CD1c-positive myeloid dendritic cell (primary cell): ENCODE results near the gene OR2V2.
"Not testable (repeated sequence)": the region's sequence is repeated elsewhere in the genome, so short reads cannot be mapped to it uniquely, and the experiment has no call there.

Source experiments
- DNase-seq: peaks from one replicate; pipeline ENCODE4 v3.0.0-alpha.2; 2016; ENCODE audit errors: extremely low spot score

Gene OR2V2

DNA sequence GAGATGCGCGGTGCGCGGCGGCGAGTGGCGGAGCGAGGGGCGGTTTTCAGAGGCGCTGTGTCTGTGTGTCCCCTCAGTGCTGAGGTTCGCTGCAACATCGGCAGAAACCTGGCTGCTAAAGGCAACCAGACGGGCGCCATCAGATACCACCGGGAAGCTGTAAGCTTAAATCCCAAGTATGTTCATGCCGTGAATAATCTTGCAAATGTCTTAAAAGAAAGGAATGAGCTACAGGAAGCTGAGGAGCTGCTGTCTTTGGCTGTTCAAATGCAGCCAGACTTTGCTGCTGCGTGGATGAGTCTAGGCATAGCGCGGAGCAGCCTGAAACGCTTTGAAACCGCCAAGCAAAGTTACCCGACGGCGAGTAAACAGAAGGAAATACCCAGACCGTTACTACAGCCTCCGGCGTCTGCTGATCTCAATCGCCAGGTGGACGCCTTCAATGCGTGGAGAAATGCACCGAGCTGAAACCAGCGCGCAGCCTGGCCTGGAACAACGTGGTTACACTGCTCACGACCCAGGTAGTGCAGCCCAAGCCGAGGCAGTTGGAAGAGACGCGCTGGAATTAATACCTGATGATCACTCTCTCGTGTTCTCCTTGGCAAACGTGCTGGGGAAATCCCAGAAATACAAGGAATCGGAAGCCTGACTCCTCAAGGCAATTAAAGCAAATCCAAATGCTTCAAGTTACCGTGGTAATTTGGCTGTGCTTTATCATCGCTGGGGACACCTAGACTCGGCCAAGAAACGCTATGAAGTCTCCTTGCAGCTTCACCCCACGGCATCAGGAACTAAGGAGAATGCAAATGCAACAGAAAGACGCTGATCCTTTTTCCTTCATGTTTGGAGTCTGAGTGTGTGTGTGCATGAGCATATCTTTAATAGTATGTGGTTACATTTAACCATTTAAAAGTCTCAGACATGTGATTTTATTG, 32.3 kb upstream of the OR2V2 start:
- no peak for DNase-seq

DNA sequence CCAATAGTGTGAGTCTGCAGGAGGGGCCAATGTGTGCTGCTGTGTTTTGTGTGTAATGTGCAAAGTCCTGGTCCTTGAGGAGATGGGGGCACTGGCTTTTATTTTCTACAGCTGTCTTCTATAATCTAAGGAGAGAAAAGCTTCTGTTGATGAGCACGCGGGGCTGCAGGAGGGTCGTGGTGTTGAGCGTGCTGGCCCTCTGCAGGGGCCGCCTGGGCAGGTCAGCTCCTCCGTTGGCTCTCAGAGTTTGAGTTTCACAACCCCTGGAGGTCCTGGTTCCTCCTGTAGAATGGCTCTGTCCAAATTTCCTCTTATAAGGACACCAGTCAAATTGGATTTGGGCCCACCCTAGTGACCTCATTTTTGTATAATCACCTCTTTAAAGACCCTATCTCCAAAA, 29.0 kb upstream of the OR2V2 start:
- DNase-seq, result no peak

DNA sequence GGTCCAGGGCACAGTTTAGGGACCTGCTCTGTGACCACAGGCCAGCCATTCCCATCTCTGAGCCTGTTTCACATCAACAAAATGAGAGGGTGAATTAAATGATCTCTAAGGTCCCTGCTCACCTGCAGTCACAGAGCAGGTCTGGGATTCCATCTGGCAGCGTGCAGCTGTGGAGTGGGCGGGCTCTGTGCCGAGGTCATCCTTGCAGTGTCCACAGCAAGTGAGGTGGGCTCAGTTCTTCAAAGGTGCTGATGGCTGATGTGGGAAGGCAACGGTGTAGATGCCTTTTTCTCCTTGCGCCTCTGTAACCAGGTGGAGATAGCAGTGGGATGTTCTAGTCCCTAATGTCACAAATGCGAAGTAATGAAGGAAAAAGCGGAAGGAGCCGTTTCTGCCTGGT, 28.3 kb upstream of the OR2V2 start:
- no peak for DNase-seq

DNA sequence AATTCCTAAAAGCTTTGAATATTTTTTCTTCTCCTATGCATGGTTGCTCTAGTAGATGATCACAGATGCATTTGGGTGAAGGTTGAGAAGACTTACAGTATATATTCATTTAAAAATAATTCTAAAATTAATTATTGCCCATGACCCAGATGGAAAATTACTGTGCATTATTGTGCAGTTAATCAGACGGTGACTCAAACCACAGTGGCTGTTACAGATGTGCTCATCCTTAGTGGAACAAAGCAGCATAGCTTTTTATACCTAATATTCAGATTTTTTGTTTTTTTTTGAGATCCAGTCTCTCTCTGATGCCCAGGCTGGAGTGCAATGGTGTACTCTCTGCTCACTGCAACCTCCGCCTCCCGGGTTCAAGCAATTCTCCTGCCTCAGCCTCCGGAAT, 27.1 kb upstream of the OR2V2 start:
- DNase-seq, result no peak

DNA sequence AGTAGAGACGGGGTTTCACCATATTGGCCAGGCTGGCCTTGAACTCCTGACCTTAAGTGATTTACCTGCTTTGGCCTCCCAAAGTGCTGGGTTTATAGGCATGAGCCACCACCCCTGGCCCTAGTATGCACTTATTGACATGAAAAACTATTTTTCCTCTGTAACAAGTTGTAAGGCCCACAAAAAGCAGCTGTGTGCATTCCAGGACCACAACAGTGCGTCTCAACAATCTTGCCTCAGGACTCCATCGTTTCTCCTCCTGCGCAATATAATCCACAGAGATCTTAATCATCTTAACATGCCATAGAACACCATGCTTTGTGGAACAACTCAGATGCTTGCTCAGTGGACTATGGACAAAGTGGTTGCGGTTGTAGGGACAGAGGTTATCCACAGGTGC, 26.6 kb upstream of the OR2V2 start:
- no peak for DNase-seq

DNA sequence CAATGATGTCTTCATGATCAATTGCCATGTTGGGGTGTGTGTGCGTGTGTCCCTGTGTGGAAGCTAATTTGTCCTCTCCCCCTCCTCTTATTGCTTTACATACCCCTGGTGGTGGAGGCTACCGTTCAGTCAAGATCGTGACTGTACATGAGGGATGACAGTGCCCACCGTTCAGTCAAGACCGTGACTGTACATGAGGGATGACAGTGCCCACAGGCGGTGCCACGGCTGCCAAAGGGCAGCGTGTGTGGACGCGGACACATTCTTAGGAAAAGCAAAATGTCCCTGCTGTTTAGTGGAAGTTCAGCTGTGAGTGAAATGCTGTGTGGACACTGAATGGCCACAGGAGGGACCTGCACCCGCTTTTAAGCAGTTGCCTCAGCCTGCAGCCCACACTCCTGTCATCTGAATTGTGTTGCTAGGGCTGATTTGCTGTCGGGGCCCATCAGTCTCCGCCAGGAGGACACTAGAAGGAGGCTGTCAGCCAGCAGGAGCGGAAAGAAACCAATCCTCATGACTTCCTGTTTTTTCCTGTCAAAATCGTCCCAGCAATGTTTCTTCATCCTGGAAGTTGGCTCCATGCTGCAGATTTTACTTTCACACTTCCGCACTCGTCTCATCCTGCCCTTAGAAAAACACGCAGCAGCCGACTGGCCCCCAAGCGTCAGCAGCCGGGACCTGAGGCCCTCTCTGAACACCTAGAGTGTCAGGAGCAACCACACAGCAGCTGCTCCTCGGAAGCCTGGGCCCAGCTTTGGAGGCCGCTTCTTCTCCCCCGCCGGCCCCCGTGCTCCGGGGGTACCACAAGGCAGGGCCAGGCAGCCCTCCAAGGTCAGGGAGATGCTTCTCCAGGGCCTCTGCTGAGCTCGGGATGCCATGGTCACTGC, 25.5 kb upstream of the OR2V2 start:
- peak; percentile 63 for DNase-seq

DNA sequence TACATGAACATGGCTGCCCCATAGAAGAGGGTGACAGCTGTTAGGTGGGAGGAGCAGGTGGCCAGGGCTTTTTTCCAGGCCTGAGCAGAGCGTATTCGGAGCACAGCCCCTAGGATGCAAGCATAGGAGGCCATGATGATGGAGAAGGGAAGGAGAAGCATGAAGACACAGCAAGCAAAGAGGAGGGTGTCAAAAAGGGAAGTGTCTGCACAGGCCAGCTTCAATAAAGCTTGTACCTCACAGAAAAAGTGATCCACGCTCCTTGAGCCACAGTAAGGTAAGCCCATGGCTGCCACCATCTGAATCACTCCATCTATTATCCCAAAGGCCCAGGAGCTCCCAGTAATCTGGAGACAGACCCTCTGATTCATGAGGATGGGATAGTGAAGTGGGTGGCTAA, 22.9 kb upstream of the OR2V2 start:
- no peak for DNase-seq

DNA sequence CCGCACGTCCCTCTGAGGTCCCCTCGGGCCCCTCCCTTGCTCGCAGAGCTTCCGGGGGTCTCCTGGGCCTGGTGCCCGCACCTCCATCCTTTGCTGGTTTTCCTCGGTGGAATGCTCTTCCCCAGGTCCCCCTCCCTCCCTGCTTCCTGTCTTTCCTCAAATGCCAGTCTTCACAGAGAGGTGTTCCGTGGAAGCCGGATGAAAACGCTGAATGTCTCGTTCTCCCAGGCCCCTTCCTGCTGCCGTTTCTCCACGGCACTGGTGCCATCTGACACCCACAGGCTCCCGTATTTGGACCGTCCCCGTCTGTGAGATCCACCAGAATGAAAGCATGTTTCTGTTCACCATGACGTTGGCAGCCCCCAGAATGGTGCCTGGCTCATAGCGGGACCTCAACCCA, 20.5 kb upstream of the OR2V2 start:
- DNase-seq, result no peak

DNA sequence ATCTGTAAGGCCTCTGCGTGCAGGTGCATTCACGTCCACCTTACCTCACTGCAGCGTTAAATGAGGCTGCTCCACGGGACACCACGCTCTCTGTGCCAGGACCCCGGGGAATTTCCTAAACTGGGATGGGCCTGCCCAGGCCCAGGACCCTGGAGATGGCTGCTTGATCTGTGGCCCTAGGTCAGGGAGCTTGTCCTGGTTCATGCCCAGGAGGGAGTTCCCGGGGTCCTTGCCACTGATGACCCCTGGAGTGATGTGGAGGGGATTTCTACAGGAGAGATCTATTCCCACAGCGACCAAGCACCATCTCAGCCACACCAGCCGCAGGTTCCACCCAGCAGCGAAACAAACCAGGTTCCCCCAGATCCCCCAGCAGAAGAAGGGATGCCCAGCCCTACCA, 19.9 kb upstream of the OR2V2 start:
- DNase-seq, result no peak

DNA sequence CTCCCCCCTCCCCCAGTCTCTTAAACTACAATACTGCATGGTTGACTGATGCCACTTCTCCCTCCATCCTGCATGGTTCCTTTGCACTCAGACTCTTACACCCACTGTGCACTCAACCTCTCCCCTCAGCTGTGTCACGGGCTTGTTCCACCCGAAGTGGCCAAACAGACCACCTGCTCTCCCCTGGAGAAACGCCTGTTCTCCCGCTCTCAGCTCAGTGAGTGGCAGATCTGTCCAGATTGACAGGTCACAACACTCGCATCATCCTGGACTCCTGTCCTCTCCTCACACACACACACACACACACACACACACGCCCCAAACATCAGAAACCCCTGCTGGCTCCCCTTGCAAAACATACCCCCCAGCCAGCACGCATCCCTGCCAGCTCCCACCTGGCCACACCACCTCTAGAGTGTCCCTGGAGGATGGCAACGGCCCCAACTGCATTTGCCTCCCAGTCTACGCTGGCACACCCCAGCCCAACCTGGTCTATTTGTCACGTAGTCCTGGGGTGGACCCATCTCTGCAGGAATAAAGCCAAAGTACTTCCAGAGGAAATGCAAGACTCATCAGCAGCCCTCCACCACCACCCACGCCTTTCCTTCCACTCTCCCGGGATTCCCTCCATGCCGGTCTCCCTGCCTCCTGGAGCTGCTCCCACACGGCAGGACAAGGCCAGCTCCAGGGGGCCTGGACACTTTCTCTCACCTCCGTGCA, 19.3 kb upstream of the OR2V2 start:
- DNase-seq, result no peak

DNA sequence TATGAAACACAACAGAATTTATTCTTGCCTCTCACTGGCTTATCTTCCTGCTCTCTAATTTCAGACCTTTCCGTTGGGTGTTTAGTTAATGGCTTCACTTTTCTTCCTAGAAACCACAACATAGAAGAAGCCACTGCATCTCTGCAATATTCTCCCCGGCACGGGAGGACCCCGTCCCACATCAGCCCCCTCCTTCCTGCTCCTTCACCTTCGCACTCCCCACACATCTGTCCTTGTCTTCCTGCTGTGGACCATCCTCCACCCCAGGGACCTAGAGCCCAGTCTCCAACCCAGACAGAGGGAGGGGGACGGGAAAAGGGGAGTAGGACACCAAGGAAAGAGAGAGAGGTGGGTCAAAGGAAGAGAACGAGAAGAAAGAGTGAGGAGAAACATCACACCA, 17.8 kb upstream of the OR2V2 start:
- no peak for DNase-seq

DNA sequence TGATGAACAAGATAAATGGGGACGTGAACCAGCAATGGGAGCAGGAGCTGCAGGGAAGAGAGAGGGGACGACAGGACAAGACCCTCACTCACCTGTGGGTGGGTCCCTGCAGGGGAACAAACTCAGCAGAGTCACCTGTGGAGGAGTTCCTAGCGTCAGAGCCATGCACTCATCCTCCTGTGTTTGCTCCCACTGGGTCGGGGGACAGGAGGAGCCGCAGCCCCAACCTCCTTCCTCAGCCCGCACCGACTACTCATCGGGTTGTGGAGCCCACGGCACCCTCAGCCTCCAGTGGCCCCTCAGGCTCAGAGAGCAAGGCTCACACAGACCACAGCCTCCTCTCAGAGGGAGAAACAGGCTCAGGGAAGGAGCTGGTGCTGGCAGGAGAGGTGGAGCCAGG, 17.3 kb upstream of the OR2V2 start:
- DNase-seq, result not testable (repeated sequence)

DNA sequence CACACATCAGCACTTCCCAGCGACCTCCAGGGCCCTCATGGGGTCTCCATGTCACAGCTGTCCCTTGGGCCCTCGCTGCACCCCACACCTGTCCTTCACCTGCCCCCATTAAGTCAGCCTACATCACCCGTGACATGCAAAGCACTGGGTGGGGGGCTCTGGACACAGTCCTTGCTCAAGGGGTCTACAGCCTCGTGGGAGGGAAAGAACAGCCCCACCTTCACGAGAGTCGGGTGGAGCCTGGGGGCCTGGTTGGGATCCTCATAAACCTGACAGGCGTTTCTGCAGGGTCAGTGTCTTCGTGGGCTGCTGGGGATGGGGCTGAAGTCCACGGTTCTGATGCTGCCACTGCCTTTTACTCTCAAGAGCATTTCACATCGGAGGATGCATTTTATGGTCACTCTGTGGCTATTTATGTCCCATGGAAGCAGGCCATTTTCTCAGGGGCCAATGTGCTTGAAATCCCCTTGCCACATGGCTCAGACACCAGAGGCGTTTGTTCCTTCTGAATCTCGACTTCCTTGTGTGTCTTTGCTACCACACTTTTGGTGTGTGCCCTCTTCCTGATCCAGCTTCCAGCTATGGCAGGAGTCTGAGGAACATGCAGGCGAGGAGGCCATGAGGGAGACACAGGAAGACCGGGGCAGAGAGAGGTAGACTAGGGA, 16.4 kb upstream of the OR2V2 start, which contains the start of gene OR2V1:
Gene OR2V1 (minus strand): TSS at position 338 of the 665 bp plus-strand sequence. CDS start 5,865 bp downstream, outside the sequence.
- no peak for DNase-seq

DNA sequence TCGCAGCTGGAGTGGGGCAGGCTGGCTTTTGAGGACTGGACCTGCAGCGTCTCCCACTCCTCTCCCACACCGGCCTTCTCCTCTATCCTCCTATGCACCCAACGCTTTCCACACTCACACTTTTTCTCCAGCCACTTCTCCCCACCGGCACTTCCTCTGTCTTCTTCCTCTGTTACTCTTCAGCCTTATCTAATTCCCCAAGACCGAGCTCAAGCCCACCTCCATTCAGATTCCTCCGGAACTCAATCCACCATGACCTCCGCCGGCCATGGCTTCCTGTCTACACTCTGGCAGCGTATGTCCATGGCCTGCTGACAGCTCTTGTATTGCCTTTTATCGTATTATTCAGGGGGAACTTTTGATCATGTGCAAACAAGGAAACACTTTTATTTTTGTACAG, 15.9 kb upstream of the OR2V2 start:
- no peak for DNase-seq

DNA sequence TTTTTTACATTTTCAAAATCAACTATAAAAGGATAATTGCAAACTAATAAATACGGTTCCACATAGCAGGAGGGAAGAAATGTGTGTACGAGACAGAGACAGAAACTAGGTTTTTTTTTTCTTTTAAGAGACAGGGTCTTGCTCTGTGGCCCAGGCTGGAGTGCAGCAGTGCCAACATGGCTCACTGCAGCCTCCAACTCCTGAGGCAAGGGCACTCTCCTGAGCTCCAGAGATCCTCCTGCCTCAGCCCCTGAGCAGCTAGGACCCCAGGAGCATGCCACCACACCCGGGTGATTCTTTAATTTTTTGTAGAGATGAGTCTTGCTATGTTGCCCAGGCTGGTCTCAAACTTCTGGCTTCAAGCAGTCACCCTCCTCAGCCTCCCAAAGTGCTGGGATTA, 14.3 kb upstream of the OR2V2 start:
- no peak for DNase-seq

DNA sequence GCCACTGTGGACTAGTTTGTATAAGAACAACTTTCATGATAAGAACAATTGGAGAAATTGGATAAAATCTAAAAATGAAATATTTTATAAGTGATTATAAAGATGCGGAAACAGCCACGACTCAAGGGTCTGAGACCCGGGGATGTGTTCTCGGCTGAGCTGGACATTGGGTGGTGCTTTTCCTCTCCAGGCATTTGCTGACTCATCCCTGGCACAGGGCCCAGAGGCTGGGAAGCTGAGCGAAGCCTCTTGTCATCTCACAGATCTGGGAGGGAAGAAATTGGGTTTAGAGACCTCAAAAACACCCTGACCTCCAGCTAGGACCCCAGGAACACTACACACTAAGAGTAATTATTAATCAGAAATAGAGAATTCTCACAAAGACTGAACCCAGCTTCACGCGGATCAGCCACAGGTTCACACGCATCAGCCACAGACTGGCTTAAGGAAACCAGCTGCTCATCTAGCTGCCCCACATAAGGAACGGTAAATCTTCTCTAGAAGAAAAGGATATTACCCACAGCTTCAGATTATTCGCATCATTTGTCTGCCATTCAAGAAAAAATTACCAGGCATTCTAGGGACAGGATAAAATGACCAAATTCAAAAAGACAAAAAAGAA, 13.7 kb upstream of the OR2V2 start:
- DNase-seq, result peak; percentile 10

DNA sequence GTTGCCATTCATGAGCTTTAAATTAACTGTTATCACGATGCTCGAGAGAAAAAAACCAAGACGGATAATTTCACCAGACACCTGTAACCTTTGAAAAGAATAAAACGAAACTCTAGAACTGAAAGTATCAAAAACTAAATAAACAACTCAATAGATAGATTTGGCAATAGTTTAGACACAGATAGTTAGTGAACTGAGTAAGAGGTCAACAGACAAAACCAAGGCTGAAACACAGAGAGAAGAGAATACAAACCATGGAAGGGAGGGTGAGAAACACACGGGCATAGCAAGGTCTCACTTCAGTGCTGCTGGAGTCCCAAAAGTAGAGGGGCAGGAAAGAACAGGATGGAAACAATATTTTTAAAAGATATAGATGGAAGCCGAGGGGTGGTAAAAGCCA, 13.1 kb upstream of the OR2V2 start:
- DNase-seq, result no peak

DNA sequence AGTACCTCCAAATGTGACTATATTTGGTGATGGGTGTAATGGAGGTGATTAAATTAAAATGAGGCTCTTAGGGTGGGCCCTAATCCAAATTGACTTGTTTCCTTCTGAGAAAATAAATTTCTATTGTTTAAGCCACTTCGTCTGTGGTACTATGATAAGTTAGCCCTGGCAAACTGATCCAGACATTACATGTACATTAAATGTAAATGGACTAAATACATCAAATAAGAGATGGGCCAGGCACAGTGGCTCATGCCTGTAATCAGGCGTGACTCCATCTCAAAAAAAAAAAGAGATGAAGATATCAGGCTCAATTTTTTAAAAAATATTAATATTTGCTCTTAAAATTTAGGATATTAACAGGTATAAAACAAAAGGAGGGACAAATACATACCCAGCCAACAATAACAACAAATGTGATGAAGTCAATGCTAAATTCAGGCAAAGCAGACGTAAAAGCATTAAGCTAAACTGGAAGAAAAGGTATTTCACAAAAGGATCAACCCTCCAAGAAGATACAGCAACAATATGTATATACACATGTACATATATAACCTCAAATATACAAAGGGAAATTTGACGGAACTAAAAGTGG, 10.9 kb upstream of the OR2V2 start:
- DNase-seq, result no peak

DNA sequence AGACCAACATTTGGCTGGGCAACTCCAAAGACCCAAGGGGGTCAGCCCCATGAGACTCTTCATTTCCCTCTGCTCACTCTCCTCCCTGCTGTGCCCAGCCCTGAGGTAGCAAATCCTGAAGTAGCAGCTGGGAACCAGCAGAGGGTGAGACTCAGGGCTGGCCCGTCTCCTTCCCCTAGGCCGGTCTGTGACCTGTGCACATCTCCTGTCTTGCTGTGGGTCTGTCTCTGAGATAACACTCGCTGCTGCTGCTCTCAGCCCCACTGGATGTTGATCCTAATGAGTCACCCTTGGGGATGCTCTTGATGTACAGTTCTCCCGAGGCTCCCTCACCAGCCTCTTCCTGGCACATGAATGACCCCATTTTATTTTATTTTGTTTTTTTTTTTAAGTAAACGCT, 9.1 kb upstream of the OR2V2 start:
- DNase-seq, result no peak

DNA sequence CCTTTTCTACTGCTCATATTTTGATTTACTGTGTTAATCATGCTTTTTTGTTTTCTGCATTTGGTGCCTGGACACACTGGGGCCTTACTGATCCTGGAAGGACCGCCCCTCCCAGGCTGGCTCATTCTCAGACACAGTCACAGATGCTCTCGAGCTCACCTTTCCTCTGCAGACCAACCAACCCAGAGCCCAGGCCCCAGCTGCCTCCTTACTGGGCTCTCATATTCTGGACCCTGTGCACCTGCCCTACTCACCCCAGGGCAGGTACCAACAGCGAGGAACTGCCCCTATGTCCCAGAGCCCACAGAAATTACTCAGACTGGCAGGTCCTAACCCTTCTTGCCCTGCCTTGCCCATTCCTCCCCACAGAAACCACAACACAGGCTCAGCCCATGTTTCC, 6.6 kb upstream of the OR2V2 start:
- no peak for DNase-seq

DNA sequence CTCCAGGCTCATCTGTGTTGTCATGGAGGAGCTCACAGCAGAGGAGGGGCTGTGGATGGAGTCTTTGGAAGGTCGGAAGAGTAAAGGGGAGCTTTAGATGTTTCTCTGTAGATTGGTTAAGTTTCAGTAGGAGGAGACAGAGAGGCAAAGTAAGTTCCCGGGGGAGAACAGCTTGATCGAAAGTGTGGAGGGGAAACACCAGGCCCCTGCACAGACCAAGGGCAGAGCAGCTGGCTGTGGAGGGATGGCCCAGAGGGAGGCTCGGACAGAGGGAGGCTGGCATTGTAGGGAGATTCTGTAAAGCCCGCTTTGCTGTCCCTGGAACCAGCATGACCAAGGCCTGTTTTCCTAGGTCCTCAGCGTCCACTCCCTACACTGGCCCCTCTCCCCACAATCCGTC, 5.3 kb upstream of the OR2V2 start:
- DNase-seq, result no peak
